Left forelimb (tissue), 1 donor: ENCODE data around the gene TRPC3.
"Not testable (repeated sequence)": the region's sequence is repeated elsewhere in the genome, so short reads cannot be mapped to it uniquely, and the experiment has no call there.

Source experiments
- DNase-seq: peaks from one replicate; pipeline ENCODE4 v3.0.0-alpha.2; 2018; ENCODE audit warnings: low spot score

The TRPC3 gene

DNA sequence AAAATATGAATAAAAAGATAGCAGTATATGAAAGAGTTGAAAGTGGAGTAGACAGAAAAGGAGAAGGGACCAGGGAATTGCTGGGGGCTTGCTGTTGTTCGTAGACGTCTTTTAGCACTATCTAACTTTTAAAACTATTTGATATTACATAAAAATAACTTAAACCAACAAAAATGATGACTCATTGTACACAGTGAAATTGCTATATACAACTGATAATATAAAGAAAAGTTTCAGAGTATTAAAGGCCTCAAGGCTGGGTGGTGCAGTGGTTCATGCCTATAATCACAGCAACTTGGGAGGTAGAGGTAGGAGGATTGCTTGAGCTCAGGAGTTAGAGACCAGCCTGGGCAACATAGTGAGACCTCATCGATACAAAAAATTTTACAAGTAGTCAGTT, 5.2 kb downstream of the TRPC3 start:
- no peak for DNase-seq

DNA sequence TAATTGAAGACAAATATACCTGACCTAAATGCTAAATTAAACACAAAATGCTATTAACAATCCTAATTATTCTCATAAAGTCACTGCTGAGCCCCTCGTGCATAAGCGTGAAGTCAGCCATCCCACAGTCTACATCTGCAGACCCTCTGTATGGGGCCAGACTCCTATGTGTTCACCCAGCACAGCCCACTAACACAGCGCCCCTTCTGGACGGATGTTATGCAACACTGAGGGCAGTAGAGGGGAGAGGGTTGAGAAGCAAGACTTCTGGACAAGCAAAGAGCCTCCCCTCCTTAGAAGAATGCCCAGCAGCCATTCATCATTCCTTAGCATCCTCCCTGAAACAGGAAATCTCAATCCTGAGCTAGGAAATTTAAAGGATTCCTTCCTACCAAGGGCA, 7.9 kb downstream of the TRPC3 start:
- no peak for DNase-seq

DNA sequence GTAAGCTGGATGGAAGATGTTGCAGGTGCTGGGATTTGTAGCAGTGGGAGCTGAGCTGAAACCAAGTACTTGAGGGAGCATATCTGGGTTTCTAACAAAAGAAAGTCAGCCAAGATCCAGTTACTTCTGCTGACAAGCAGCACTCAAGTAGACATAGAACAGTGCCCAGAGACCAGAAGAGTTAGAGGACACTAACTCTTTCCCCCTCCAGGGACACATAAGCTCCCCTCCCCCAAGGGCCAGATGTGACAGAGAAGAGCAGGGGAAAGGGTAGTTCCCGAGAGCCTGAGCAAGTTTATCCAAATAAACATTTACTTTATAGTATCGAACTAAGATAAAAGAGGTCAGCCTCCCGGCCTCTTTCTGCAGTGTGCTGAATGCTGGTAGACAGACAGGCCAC, 12.2 kb downstream of the TRPC3 start:
- no peak for DNase-seq

- no peak for DNase-seq
These were observed 13.4 kb downstream of the TRPC3 start for GRCh38 chr4:121938282-121939092.

- DNase-seq: no peak
These were observed 15.8 kb downstream of the TRPC3 start for GRCh38 chr4:121936101-121936500.

DNA sequence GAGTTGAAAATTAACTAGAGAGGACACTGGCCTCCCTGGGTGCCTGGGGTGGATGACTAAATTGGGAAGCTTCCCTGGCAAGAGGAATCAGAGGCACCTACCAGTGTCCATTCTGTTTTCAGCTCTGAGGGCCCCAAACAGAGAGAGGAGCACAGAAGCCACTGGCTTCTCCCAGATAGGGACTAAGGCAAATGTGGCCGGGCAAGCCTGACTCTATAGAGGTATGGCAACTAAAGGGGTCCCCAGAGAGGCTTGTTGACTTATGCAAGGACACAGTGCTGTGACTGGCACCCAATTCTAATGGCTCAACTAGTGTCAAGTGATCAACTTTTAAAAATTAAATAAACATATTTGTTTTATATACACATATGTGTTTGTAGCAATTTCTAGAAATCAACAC, 17.2 kb downstream of the TRPC3 start:
- DNase-seq: no peak

- DNase-seq: no peak
These were observed 19.5 kb downstream of the TRPC3 start for GRCh38 chr4:121932212-121932974.

GRCh38 chr4:121930304-121930703, 21.6 kb downstream of the TRPC3 start:
- no peak for DNase-seq

DNA sequence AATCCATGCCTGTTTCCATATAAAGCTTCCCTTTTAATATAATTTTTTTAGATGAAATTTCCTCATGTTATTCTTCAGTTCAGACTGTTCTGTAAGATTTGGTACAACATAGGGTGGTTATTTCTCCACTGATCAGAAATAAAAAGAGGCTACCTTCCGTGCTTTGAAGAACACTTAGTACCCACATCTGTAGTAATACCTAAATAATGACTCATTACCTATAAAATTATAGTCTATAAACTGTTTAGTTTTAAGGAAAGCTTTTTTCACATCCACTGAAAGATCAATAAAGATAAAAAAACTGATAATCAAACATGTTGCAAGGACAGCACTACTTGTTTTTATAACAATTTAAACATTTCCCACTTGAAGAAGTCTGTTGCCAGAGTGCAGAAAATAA, 23.9 kb downstream of the TRPC3 start:
- no peak for DNase-seq

DNA sequence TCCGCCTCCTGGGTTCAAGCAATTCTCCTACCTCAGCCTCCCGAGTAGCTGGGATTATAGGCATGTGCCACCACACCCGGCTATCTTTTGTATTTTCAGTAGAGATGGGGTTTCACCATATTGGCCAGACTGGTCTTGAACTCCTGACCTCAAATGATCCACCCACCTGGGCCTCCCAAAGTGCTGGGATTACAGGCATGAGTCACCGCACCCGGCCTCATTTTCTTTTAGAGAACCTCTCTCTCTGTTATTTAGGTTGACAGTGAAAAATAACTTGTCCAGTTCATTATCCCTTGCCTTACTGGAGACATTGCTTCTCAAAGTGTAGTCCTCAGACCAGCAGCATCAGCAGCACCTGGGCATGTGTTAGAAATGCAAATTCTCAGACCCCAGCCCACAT, 25.4 kb downstream of the TRPC3 start:
- DNase-seq: not testable (repeated sequence)

GRCh38 chr4:121923306-121923705, 28.6 kb downstream of the TRPC3 start:
- DNase-seq: no peak

GRCh38 chr4:121913667-121914066, 38.2 kb downstream of the TRPC3 start:
- no peak for DNase-seq

- no peak for DNase-seq
These were observed 43.5 kb downstream of the TRPC3 start for GRCh38 chr4:121908346-121908745.

DNA sequence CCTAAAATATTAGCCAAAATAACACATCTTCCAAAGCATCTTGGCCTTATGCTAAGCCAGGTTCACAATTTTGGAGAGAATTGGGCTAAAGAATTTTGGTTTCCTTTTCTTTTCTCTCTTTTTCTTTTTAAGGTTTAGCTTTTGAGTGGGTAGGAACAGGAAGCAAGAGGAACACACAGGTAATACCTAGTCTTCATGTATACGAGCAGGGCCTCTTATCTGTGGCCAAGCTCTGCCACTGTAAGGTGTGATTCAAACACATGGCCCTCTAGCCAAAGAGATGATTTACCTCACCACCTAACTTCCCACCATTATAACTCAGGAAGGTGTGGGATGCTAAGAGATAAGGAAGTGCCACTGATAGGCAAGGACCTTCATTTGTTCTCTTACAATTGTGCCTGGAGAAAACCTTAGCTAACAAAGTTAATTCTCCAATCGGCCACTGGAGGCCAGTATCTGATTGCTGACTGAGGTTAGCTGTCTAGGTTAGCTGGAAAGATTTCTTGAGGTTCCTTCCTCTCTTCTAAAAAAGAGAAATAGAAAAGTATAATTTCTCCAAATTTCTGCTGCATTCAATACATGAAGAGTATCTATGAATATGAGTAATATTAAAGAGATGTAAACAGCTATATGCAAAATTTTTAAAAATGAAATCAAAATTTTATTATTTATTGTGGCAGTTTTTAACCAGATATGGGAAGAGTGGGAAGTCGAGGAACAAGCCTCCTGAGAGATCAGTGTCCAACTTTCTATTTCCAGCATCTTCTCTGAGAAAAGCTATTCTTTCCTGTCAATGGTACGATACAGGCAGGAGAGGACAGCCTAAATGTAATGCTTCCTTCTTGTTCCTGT, 51.5 kb downstream of the TRPC3 start:
- DNase-seq: no peak

GRCh38 chr4:121898150-121898549, 53.7 kb downstream of the TRPC3 start:
- no peak for DNase-seq

DNA sequence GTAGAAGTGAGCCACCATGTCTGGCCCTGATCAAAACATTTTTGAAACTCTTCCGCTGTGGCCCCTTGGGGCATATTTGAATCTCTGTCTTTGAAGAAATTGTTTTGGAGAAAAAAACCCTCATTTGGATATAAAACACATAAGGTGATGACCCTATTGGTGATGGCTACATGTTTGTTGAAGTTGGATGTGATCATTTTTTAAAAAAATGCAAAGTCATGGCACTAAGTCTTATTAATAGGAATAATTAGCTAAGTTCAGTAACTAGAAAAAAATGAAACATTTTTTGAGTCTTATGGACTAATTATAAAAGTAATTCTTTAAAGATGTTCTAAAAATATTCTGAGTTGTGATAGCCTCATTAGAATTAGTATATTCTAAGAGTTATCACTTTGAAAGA, 63.7 kb downstream of the TRPC3 start:
- DNase-seq: no peak

- DNase-seq: no peak
These were observed 66.7 kb downstream of the TRPC3 start for GRCh38 chr4:121885115-121885514.

DNA sequence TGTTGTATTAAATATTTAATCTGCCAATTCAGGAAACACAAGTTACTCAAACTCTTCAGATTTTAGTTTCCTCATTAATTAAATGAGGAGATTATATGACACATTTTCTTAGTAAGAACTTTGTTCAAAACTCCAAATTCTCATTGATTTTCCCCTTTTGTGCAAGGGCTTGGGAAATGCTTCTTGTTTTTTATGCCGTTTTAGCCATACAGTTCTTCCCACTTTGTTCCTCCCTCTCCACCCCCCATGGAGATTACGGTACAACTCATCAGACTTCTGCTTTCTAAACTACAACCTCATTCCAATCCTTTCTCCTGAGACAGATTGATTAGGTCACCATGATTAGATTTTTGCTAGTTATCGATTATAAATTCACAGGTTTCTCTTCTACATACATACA, 70.7 kb downstream of the TRPC3 start:
- no peak for DNase-seq

DNA sequence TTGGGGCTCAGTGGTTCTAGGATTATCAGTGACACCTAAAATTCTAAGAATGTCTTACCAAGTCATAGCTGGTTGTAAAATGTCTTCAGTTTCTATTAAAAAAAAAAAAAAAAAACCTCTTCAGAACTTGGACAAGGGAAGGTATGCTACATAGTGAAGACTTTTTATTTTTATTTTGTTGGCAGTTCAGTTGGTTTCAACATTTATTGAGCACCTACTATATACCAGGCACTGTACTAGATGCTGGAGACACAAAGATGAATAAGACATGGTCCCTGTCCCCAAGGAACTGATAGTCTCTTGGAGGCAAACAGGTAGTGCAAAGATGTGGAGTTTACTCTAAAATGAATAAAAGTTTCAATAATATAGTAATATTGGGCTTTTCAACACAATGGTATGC, 72.7 kb downstream of the TRPC3 start:
- DNase-seq: no peak

DNA sequence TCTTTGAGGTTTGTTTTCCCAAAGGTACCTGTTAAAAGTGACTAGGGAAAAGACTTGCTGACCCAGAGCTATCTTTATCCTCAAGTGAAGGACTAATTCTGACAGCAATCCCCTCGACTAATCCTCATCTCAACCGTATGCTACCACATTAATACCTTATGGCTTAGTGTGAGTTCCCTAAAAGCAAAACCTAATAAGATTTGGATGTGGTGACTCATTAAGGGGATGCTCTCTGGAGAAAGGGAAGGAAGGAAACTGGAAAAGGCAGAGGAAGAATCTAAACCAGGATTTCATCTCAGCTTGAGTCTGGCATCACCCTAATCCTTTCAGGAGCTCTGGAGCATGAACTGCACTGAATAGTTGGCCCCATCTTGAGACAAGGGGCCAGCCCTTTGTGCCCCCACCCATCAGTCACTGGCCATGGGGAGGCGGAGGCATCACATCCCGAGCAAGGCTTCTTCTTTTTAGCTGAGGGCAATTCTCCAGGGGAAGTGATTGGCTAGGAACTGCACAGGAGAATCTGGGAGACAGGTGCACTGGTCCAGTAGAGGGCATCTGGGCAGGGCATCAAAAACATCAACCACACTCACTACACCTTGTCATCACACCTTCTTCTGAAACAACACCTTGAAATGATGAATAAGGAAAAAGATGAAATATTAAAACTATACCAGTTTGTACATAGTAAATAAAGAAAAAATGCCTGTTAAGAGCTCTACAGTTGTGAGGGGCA, 74.7 kb downstream of the TRPC3 start:
- no peak for DNase-seq

- no peak for DNase-seq
These were observed 75.8 kb downstream of the TRPC3 start for GRCh38 chr4:121876070-121876469.

- no peak for DNase-seq
These were observed 76.2 kb downstream of the TRPC3 start for GRCh38 chr4:121875652-121876051.
